ENCODE measurements around the gene SKI.

GRCh38 chr1:2212532-2213491, 15.3 kb upstream of the SKI start:
- peak in 2 of 3 experiments; percentile 28 to 36; a peak in 3 of 6 replicates for TF ChIP-seq CTCF (IDR thresholded peaks at IDR 0.05 in 2 of 3, conservative IDR thresholded peaks at IDR 0.05 in 1 of 3; ENCODE audit: control insufficient read depth in 2 of 3, extremely low read depth in 1 of 3, insufficient read depth in 1 of 3, low read depth in 3 of 3, low read length in 3 of 3)
- no peak for TF ChIP-seq CUX1 (IDR thresholded peaks at IDR 0.05; ENCODE audit: insufficient replicate concordance, low read depth, low read length)
- TF ChIP-seq YY1 (IDR thresholded peaks at IDR 0.05; ENCODE audit: low read depth, low read length), result no peak
- TF ChIP-seq PML (IDR thresholded peaks at IDR 0.05; ENCODE audit: low read length), result no peak
- TF ChIP-seq POLR2A (IDR thresholded peaks at IDR 0.05; ENCODE audit: low read depth, low read length), result no peak
- TF ChIP-seq CBX5 (IDR thresholded peaks at IDR 0.05; ENCODE audit: low read depth), result no peak
